Calu3 (cell line): Measurements from ENCODE around the gene CDKN3. TPM values are rescaled to one million over a fixed set of nuclear protein-coding genes. Genes with fewer than 3 reads are reported as not detected.

Experiments used
- BruUV-seq: library from RNA; stranded (reverse); fragments of 400-500 nt; replicated peaks from 2 replicates; lab custom pipeline; 2021; lab: Mats Ljungman, UMichigan
- CTCF ChIA-PET: fragments of 300-600 bp; sonication (Branson Sonifier 250); formaldehyde crosslinking; loops from one replicate; lab custom pipeline; 2022; ENCODE audit warnings: antibody characterized with exemption; lab: Charles Lee
- DNase-seq: peaks from one replicate; pipeline ENCODE4 v3.0.0; 2022
- H3K27ac Mint-ChIP-seq: one replicate; pipeline ENCODE4 v1.8.0; 2022; ENCODE audit warnings: mixed read lengths; ENCODE audit not compliant: unreplicated experiment
- H3K27me3 Mint-ChIP-seq: one replicate; pipeline ENCODE4 v1.8.0; 2022; ENCODE audit warnings: mixed read lengths; ENCODE audit not compliant: unreplicated experiment
- H3K36me3 Mint-ChIP-seq: one replicate; pipeline ENCODE4 v1.8.0; 2022; ENCODE audit warnings: mild to moderate bottlenecking, moderate library complexity, mixed read lengths; ENCODE audit not compliant: insufficient read depth, unreplicated experiment
- H3K4me1 Mint-ChIP-seq: one replicate; pipeline ENCODE4 v1.8.0; 2022; ENCODE audit warnings: mild to moderate bottlenecking, low read depth, mixed read lengths; ENCODE audit not compliant: unreplicated experiment
- H3K4me3 Mint-ChIP-seq: one replicate; pipeline ENCODE4 v1.8.0; 2022; ENCODE audit warnings: mild to moderate bottlenecking, low read depth, moderate library complexity, mixed read lengths; ENCODE audit not compliant: unreplicated experiment
- H3K9me3 Mint-ChIP-seq: one replicate; pipeline ENCODE4 v1.8.0; 2022; ENCODE audit warnings: low read depth, mixed read lengths; ENCODE audit not compliant: unreplicated experiment
- CTCF ChIP-seq: fragments of 200-600 bp; IDR thresholded peaks from one replicate; pipeline ENCODE4 v1.8.0; 2022; ENCODE audit warnings: antibody characterized with exemption; ENCODE audit not compliant: unreplicated experiment
- intact Hi-C: fragments of 100-400 bp; cut with micrococcal nuclease; formaldehyde crosslinking; loops from one replicate; pipeline ENCODE4 v1.10.0; 2022; ENCODE audit not compliant: unreplicated experiment
- total RNA-seq: library from RNA; stranded (reverse); gene quantifications from 2 replicates; pipeline ENCODE4 v1.2.3, GENCODE V29; 2022

CDKN3 gene
- total RNA-seq, 1 experiment from 2014 or later, result 50.3 TPM

- Mint-ChIP-seq H3K27me3 (peaks cover 33% of the 10 kb centered on the region), H3K36me3 (no peaks in the 10 kb centered on the region), H3K4me3 (no peak overlapping the region), H3K4me1 (no peaks in the 10 kb centered on the region), H3K27ac (no peak overlapping the region), H3K9me3 (no peaks in the 10 kb centered on the region)
- no peak for TF ChIP-seq CTCF
- DNase-seq, result no peak
- BruUV-seq, result no TSS peak
- CTCF ChIA-PET, result interaction anchor here (0.9 to 1.6 kb wide), 2 partner anchors 10 to 15 kb away, joined by 3 to 4 read pairs; no protein-coding TSS in a partner anchor
- intact Hi-C loops, result no loop called here
Observed at GRCh38 chr14:54381821-54382220, 15.0 kb upstream of the CDKN3 start.

GRCh38 chr14:54383835-54384234 lies 13.0 kb upstream of the CDKN3 start:
- no peaks in the 10 kb centered on the region for H3K4me1 Mint-ChIP-seq
- CTCF ChIA-PET, result no interaction called here

GRCh38 chr14:54385556-54385955 lies 11.3 kb upstream of the CDKN3 start:
- Mint-ChIP-seq H3K4me1 (no peaks in the 10 kb centered on the region), H3K27me3 (peaks cover 29% of the 10 kb centered on the region), H3K27ac (no peak overlapping the region), H3K9me3 (no peaks in the 10 kb centered on the region), H3K4me3 (no peak overlapping the region), H3K36me3 (no peaks in the 10 kb centered on the region)
- DNase-seq, result no peak
- CTCF ChIA-PET, result no interaction called here
- no TSS peak for BruUV-seq
- intact Hi-C loops, result no loop called here
- no peak for TF ChIP-seq CTCF

More at GRCh38 chr14:54383835-54384234, 13.0 kb upstream of the CDKN3 start:
- Mint-ChIP-seq H3K27ac (no peak overlapping the region), H3K9me3 (no peaks in the 10 kb centered on the region), H3K36me3 (no peaks in the 10 kb centered on the region), H3K4me3 (no peak overlapping the region), H3K27me3 (peaks cover 39% of the 10 kb centered on the region)
- no TSS peak for BruUV-seq
- intact Hi-C loops, result no loop called here
- no peak for TF ChIP-seq CTCF
- DNase-seq, result no peak

GRCh38 chr14:54387328-54387727 lies 9.5 kb upstream of the CDKN3 start:
- no peak for TF ChIP-seq CTCF
- Mint-ChIP-seq H3K4me1 (no peaks in the 10 kb centered on the region), H3K27me3 (peaks cover 26% of the 10 kb centered on the region), H3K9me3 (no peaks in the 10 kb centered on the region), H3K36me3 (no peaks in the 10 kb centered on the region), H3K27ac (no peak overlapping the region), H3K4me3 (no peak overlapping the region)
- no TSS peak for BruUV-seq
- intact Hi-C loops, result no loop called here
- DNase-seq, result no peak
- CTCF ChIA-PET, result interaction anchor here (1.8 kb wide), 1 partner anchor 10 kb away, joined by 5 read pairs; the partner anchor contains the start of gene CDKN3
